ENCODE data around the gene OR10K2. TPM values are rescaled to one million over a fixed set of nuclear protein-coding genes. Genes with fewer than 3 reads are reported as not detected.
"Not testable (repeated sequence)": the region's sequence is repeated elsewhere in the genome, so short reads cannot be mapped to it uniquely, and the experiment has no call there.

OR10K2 gene
- total and polyA plus RNA-seq, 9 of the 15 experiments (the other 6 are each of a cell fraction or from before 2014, with no cell fraction given), result not detected

DNA sequence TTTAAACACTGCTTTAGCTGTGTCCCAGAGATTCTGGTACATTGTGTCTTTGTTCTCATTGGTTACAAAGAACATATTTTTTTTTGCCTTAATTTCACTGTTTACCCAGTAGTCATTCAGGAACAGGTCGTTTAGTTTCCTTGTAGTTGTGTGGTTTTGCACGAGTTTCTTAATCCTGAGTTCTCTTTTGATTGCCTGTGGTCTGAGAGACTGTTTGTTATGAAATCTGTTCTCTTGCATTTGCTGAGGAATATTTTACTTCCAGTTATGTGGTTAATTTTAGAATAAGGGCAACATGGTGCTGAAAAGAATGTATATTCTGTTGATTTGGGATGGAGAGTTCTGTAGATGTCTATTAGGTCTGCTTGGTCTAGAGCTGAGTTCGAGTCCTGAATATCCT lies 4.1 kb upstream of the OR10K2 start:
- H3K4me3 ChIP-seq; H3K9me1 ChIP-seq (ENCODE audit: control insufficient read depth, insufficient read depth, low read length); H3K79me2 ChIP-seq (ENCODE audit: control insufficient read depth, insufficient read depth, low read length); H3K4me1 ChIP-seq (replicated peaks in 1 of 2; ENCODE audit: control insufficient read depth in 2 of 2, insufficient read depth in 2 of 2, low read length in 2 of 2); FAIRE-seq; H3K27me3 ChIP-seq (ENCODE audit: control insufficient read depth in 2 of 2, insufficient read depth in 2 of 2, low read length in 2 of 2); BruUV-seq (replicated peaks); H3K9me3 ChIP-seq (replicated peaks; ENCODE audit: control insufficient read depth, insufficient read depth, low read depth, low read length); H3K36me3 ChIP-seq (ENCODE audit: control insufficient read depth, insufficient read depth, low read length); in situ Hi-C loops (cut with MboI); intact Hi-C loops (cut with micrococcal nuclease); H3K9ac ChIP-seq (ENCODE audit: insufficient read depth in 1 of 2, low read depth in 2 of 2, low read length in 2 of 2); H2AFZ ChIP-seq (ENCODE audit: low read depth, low read length); H4K20me1 ChIP-seq (replicated peaks; ENCODE audit: control insufficient read depth, insufficient read depth, low read length); H3K4me2 ChIP-seq (ENCODE audit: insufficient read depth, low read length); POLR2A ChIA-PET; ATAC-seq; DNase-seq (ENCODE audit: extremely low read depth in 1 of 4, low spot score in 3 of 4); H3K27ac ChIP-seq (ENCODE audit: extremely low read depth, low read depth, low read length): not testable (repeated sequence)
- CTCF ChIA-PET (ENCODE audit: low intra/inter-chr PET ratio), result interaction anchor here (0.6 kb wide), 1 partner anchor 1256 kb away, joined by 5 read pairs; no protein-coding TSS in a partner anchor
- 0% methylated on average over 3 of the region's 3 CpGs for WGBS (ENCODE audit: insufficient coverage, low coverage, missing lambda C conversion rate)

DNA sequence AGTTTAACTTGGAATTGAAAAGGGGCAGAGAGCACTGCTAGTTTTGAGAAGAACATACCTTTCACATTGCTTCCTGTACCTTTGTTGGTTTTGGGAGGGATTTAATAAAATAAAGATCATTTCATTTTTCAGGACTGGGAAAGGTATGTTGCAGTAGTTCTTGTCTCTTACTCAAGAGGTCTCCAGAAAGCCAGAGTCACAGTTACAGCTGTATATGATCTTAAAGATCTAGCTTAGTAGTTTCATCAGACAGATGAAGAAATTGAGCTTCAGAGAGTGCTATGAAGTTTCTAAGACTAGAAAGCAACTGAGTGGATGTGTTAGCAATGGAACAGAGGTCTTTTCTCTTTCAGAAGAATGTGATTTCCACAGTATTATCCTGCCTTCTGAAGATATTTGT lies 1.0 kb downstream of the OR10K2 start:
- in situ Hi-C loops (cut with MboI), result no loop called here
- no TSS peak for BruUV-seq (replicated peaks)
- no peaks in the 10 kb centered on the region for H3K4me1 ChIP-seq (replicated peaks in 1 of 2; ENCODE audit: control insufficient read depth in 2 of 2, insufficient read depth in 2 of 2, low read length in 2 of 2)
- POLR2A ChIA-PET, result no interaction called here
- H3K4me3 ChIP-seq, result no peak overlapping the region
- H3K36me3 ChIP-seq (ENCODE audit: control insufficient read depth, insufficient read depth, low read length), result no peaks in the 10 kb centered on the region
- no peak overlapping the region for H3K9ac ChIP-seq (ENCODE audit: insufficient read depth in 1 of 2, low read depth in 2 of 2, low read length in 2 of 2)
- intact Hi-C loops (cut with micrococcal nuclease), result no loop called here
- no peak for ATAC-seq
- no peaks in the 10 kb centered on the region for H3K27me3 ChIP-seq (ENCODE audit: control insufficient read depth in 2 of 2, insufficient read depth in 2 of 2, low read length in 2 of 2)
- H3K27ac ChIP-seq (ENCODE audit: extremely low read depth, low read depth, low read length), result no peak overlapping the region
- no peaks in the 10 kb centered on the region for H3K9me3 ChIP-seq (replicated peaks; ENCODE audit: control insufficient read depth, insufficient read depth, low read depth, low read length)
- no peaks in the 10 kb centered on the region for H4K20me1 ChIP-seq (replicated peaks; ENCODE audit: control insufficient read depth, insufficient read depth, low read length)
- H3K79me2 ChIP-seq (ENCODE audit: control insufficient read depth, insufficient read depth, low read length), result no peaks in the 10 kb centered on the region
- FAIRE-seq, result no peak
- no peak for DNase-seq (ENCODE audit: extremely low read depth in 1 of 4, low spot score in 3 of 4)
- H3K4me2 ChIP-seq (ENCODE audit: insufficient read depth, low read length), result no peak overlapping the region
- no peak overlapping the region for H2AFZ ChIP-seq (ENCODE audit: low read depth, low read length)
- CTCF ChIA-PET (ENCODE audit: low intra/inter-chr PET ratio), result no interaction called here
- H3K9me1 ChIP-seq (ENCODE audit: control insufficient read depth, insufficient read depth, low read length), result no peaks in the 10 kb centered on the region
- TF ChIP-seq ZNF41 (CRISPR knock-in tag; conservative IDR thresholded peaks at IDR 0.05), result no peak
- TF ChIP-seq MIER1 (IDR thresholded peaks at IDR 0.05; ENCODE audit: low read depth), result no peak
- no peak for TF ChIP-seq ZNF3 (CRISPR knock-in tag; IDR thresholded peaks at IDR 0.05)
- no peak for TF ChIP-seq MED1 (CRISPR knock-in tag; IDR thresholded peaks at IDR 0.05; ENCODE audit: borderline replicate concordance)
- TF ChIP-seq HMG20B (CRISPR knock-in tag; IDR thresholded peaks at IDR 0.05), result no peak
- TF ChIP-seq, protein P1, sequence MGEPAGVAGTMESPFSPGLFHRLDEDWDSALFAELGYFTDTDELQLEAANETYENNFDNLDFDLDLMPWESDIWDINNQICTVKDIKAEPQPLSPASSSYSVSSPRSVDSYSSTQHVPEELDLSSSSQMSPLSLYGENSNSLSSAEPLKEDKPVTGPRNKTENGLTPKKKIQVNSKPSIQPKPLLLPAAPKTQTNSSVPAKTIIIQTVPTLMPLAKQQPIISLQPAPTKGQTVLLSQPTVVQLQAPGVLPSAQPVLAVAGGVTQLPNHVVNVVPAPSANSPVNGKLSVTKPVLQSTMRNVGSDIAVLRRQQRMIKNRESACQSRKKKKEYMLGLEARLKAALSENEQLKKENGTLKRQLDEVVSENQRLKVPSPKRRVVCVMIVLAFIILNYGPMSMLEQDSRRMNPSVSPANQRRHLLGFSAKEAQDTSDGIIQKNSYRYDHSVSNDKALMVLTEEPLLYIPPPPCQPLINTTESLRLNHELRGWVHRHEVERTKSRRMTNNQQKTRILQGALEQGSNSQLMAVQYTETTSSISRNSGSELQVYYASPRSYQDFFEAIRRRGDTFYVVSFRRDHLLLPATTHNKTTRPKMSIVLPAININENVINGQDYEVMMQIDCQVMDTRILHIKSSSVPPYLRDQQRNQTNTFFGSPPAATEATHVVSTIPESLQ (CRISPR knock-in tag; IDR thresholded peaks at IDR 0.05), result no peak
- no peak for TF ChIP-seq BCOR (IDR thresholded peaks at IDR 0.05)
- no peak for TF ChIP-seq MBD2 (IDR thresholded peaks at IDR 0.05; ENCODE audit: borderline replicate concordance, low read depth)
- TF ChIP-seq, protein P2, sequence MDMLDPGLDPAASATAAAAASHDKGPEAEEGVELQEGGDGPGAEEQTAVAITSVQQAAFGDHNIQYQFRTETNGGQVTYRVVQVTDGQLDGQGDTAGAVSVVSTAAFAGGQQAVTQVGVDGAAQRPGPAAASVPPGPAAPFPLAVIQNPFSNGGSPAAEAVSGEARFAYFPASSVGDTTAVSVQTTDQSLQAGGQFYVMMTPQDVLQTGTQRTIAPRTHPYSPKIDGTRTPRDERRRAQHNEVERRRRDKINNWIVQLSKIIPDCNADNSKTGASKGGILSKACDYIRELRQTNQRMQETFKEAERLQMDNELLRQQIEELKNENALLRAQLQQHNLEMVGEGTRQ (CRISPR knock-in tag; IDR thresholded peaks at IDR 0.05), result no peak
- TF ChIP-seq BRD4 (IDR thresholded peaks at IDR 0.05), result no peak
- TF ChIP-seq MAFF (IDR thresholded peaks at IDR 0.05; ENCODE audit: low read length), result no peak
- TF ChIP-seq MAFG (tag; conservative IDR thresholded peaks at IDR 0.05), result no peak
